AG04449 (cell line): ENCODE results near the gene GRAP.

ENCODE experiments used
- CTCF ChIA-PET: fragments of 350-600 bp; formaldehyde crosslinking; extraction: SDS; loops from one replicate; lab custom pipeline; 2021; ENCODE audit warnings: antibody characterized with exemption; lab: Yijun Ruan, JAX
- POLR2A ChIA-PET: fragments of 400-600, 350-600 bp; formaldehyde crosslinking; extraction: SDS; loops from one replicate; lab custom pipeline; 2020; ENCODE audit warnings: antibody characterized with exemption, inconsistent platforms; lab: Yijun Ruan, JAX
- DNase-seq: peaks from one replicate; pipeline ENCODE4 v3.0.0-alpha.2; 2010; ENCODE audit warnings: low read depth, low spot score
- H3K4me3 ChIP-seq: 2 replicates; pipeline ENCODE4 v1.5.1; 2011; ENCODE audit warnings: low read depth, mild to moderate bottlenecking, control low read depth, low read length
- TF ChIP-seq, protein P1 (sequence below): IDR thresholded peaks from one replicate; pipeline ENCODE4 v1.5.1; 2011; ENCODE audit warnings: mild to moderate bottlenecking, moderate library complexity, low read length, control low read depth, inconsistent platforms; ENCODE audit not compliant: insufficient read depth; ENCODE audit errors: missing control alignments

GRAP gene

GRCh38 chr17:18977021-18977420 is 69.7 kb downstream of the GRAP start:
- TF ChIP-seq, protein P1, sequence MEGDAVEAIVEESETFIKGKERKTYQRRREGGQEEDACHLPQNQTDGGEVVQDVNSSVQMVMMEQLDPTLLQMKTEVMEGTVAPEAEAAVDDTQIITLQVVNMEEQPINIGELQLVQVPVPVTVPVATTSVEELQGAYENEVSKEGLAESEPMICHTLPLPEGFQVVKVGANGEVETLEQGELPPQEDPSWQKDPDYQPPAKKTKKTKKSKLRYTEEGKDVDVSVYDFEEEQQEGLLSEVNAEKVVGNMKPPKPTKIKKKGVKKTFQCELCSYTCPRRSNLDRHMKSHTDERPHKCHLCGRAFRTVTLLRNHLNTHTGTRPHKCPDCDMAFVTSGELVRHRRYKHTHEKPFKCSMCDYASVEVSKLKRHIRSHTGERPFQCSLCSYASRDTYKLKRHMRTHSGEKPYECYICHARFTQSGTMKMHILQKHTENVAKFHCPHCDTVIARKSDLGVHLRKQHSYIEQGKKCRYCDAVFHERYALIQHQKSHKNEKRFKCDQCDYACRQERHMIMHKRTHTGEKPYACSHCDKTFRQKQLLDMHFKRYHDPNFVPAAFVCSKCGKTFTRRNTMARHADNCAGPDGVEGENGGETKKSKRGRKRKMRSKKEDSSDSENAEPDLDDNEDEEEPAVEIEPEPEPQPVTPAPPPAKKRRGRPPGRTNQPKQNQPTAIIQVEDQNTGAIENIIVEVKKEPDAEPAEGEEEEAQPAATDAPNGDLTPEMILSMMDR, result no peak
- DNase-seq, result no peak
- H3K4me3 ChIP-seq, result no peak overlapping the region
- ChIA-PET CTCF (interaction anchor here (11.8 kb wide), 1 partner anchor 14 kb away, joined by 113 read pairs; no protein-coding TSS in a partner anchor), POLR2A (no interaction called here)

GRCh38 chr17:18976201-18976600 is 70.6 kb downstream of the GRAP start:
- TF ChIP-seq, protein P1, result no peak
- no peak for DNase-seq
- H3K4me3 ChIP-seq, result no peak overlapping the region
- CTCF ChIA-PET, result interaction anchor here (11.8 kb wide), 1 partner anchor 13 kb away, joined by 113 read pairs; no protein-coding TSS in a partner anchor
- POLR2A ChIA-PET, result no interaction called here

GRCh38 chr17:18975597-18975996 is 71.2 kb downstream of the GRAP start:
- DNase-seq, result no peak
- ChIA-PET CTCF (interaction anchor here (11.8 kb wide), 1 partner anchor 12 kb away, joined by 113 read pairs; no protein-coding TSS in a partner anchor), POLR2A (no interaction called here)
- TF ChIP-seq, protein P1, result no peak
- H3K4me3 ChIP-seq, result no peak overlapping the region

DNA sequence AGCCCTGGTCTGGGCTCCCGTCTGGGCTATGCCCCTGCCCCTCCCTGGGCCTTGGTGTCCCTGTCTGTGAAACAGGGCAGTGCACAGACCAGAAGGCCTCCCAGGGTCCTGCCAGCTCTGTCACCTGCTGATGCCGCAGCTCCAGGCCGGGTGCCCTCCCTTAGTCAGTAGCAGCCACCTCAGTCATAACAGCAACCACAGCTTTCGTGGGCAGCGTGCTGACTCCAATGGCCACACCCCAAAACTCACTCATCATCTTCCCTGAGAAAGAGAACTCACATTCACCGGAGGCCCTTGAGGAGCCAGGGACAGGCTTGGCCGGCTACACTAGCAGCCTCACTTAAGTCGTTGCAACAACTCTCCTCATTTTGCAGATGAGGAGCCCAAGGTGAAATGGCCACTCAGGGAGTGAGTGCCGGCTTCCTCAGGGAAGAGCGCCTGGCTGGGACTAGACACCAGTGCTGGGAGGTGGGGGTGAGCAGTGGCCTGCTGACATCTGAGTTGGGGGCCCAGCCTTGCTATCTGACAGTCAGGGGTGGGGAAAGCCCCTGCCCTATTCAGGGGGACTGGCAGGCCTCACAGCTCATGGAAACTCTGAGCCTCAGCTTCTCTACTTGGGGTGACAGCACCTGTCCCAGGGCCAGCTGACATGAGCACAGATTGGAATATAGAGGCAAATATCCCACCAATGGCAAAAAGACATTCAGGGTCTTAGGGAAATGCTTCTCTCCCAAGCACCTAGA is 72.2 kb downstream of the GRAP start:
- POLR2A ChIA-PET, result no interaction called here

DNA sequence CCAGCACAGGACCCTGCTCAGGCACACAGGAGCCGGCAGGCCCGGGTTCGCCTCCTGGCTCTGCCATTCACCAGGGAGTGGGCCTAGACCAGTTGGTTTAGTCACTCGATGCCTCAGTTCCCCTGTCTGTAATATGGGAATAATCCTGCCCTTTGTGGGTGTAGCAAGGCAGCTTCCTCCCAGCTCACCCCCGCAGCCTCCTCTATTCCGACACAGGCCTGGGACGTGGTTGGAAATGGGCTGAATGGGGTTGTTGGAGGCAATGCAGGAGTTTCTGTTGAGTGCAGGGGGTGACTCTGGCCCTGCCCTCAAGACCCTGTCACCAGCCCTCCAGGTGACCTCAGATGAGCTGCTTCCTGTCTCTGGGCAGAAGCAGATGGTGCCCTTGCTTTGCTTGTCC is 75.0 kb downstream of the GRAP start:
- no peak overlapping the region for H3K4me3 ChIP-seq
- ChIA-PET POLR2A (interaction anchor here (0.7 kb wide), 1 partner anchor 11 kb away, joined by 3 read pairs; no protein-coding TSS in a partner anchor), CTCF (interaction anchor here (1.1 to 5.5 kb wide), 2 partner anchors 12 to 22 kb away, joined by 3 to 48 read pairs; no protein-coding TSS in a partner anchor)
- TF ChIP-seq, protein P1, result no peak
- no peak for DNase-seq

More for the DNA sequence above, 72.2 kb downstream of the GRAP start:
- TF ChIP-seq, protein P1, result no peak
- H3K4me3 ChIP-seq, result no peak overlapping the region
- DNase-seq, result no peak
- CTCF ChIA-PET, result interaction anchor here (5.5 to 11.8 kb wide), 2 partner anchors 11 to 15 kb away, joined by 48 to 113 read pairs; no protein-coding TSS in a partner anchor
